ENCODE data around the gene LRCH1. TPM values are rescaled to one million over a fixed set of nuclear protein-coding genes. Genes with fewer than 3 reads are reported as not detected.
A peak's percentile ranks its signal among the peaks of the same experiment; 100 is the strongest.

Gene LRCH1
- total and polyA plus RNA-seq, 7 donors = 1.7 to 7.9 (median 4.1) TPM

DNA sequence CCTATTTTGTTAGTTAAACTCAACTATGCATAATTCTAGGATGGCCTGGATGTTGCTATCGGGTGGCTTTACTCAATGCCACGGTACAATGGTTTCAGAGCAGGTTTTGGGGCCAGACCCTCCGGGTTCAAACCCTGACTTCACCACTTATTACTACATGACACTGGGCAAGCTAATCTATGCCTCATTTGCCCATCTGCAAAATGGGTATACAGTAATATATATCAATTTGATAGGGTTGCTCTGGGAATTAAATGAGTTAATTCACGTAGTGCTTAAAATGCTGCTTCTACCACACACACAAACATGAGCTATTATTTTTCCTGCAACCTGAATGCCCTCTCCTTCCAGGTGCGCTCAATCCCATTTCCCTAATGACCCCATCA, 243.2 kb downstream of the LRCH1 start:
- WGBS, 3 donors = 31 to 50% (median 44%) methylated on average over 5 of the region's 5 CpGs
- no peak for ATAC-seq
- intact Hi-C loops (cut with DNase I) = no loop called here

GRCh38 chr13:46796515-46797474, 243.8 kb downstream of the LRCH1 start, which contains the start of gene ESD:
ESD (minus strand) TSS chr13:46797161; CDS start chr13:46791413, 5,748 bp downstream.
- peak; percentile 95 to 96 for DNase-seq
- no peaks in the 10 kb centered on the region for H3K27me3 ChIP-seq (ENCODE audit: insufficient read depth in 3 of 3, low read length in 2 of 3)
- WGBS, 3 donors = 0 to 1% (median 0%) methylated on average over 74 to 77 of the region's 77 CpGs
- TF ChIP-seq CTCF (IDR thresholded peaks at IDR 0.05) = no peak
- peaks cover 30% of the 10 kb centered on the region for H3K4me1 ChIP-seq
- peak within 1 kb of the TSS; percentile 87 for H3K27ac ChIP-seq
- peak within 1 kb of the TSS; percentile 96 for H3K4me3 ChIP-seq
- intact Hi-C loops (cut with DNase I) = no loop called here
- no peaks in the 10 kb centered on the region for H3K9me3 ChIP-seq
- ATAC-seq = peak; percentile 97 to 98 (median 98)
- H3K36me3 ChIP-seq (ENCODE audit: insufficient read depth in 1 of 2, low read depth in 1 of 2) = peaks cover 0 to 11% of the 10 kb centered on the region in 2 donors

More for the DNA sequence above, 243.2 kb downstream of the LRCH1 start:
- H3K27me3 ChIP-seq (ENCODE audit: insufficient read depth in 3 of 3, low read length in 2 of 3) = no peaks in the 10 kb centered on the region
- peak overlapping the region; percentile 87 for H3K27ac ChIP-seq
- H3K36me3 ChIP-seq (ENCODE audit: insufficient read depth in 1 of 2, low read depth in 1 of 2) = peaks cover 0 to 18% of the 10 kb centered on the region in 2 donors
- H3K9me3 ChIP-seq = no peaks in the 10 kb centered on the region
- no peak for TF ChIP-seq CTCF (IDR thresholded peaks at IDR 0.05)
- H3K4me1 ChIP-seq = peaks cover 30% of the 10 kb centered on the region
- no peak for DNase-seq
- H3K4me3 ChIP-seq = peak overlapping the region; percentile 96

GRCh38 chr13:46797501-46798237, 244.7 kb downstream of the LRCH1 start:
- WGBS, 3 donors = 37 to 57% (median 43%) methylated on average over 9 of the region's 9 CpGs
- H3K36me3 ChIP-seq (ENCODE audit: insufficient read depth in 1 of 2, low read depth in 1 of 2) = peaks cover 0 to 6% of the 10 kb centered on the region in 2 donors
- peak overlapping the region; percentile 87 for H3K27ac ChIP-seq
- H3K4me1 ChIP-seq = peaks cover 30% of the 10 kb centered on the region
- no peaks in the 10 kb centered on the region for H3K9me3 ChIP-seq
- ATAC-seq = no peak
- H3K4me3 ChIP-seq = peak overlapping the region; percentile 96
- intact Hi-C loops (cut with DNase I) = no loop called here
- no peaks in the 10 kb centered on the region for H3K27me3 ChIP-seq (ENCODE audit: insufficient read depth in 3 of 3, low read length in 2 of 3)
- DNase-seq = no peak
- TF ChIP-seq CTCF (IDR thresholded peaks at IDR 0.05) = no peak

- WGBS, 3 donors = 83 to 93% (median 87%) methylated on average over 4 of the region's 4 CpGs
- ATAC-seq = no peak
- intact Hi-C loops (cut with DNase I) = no loop called here
Measured at GRCh38 chr13:46799139-46799538, 246.2 kb downstream of the LRCH1 start.

More at GRCh38 chr13:46799139-46799538, 246.2 kb downstream of the LRCH1 start:
- Histone ChIP-seq H3K27me3 (ENCODE audit: insufficient read depth in 3 of 3, low read length in 2 of 3) (no peaks in the 10 kb centered on the region), H3K4me1 (peaks cover 26% of the 10 kb centered on the region), H3K27ac (no peak overlapping the region), H3K36me3 (ENCODE audit: insufficient read depth in 1 of 2, low read depth in 1 of 2) (no peaks in the 10 kb centered on the region), H3K4me3 (no peak overlapping the region), H3K9me3 (no peaks in the 10 kb centered on the region)
- no peak for TF ChIP-seq CTCF (IDR thresholded peaks at IDR 0.05)
- no peak for DNase-seq

Measured in psoas muscle (tissue), 8 donors.